GM15510 (cell line): ENCODE results near the gene ACAP2.

Source experiments
- POLR2A ChIP-seq: IDR thresholded peaks from 3 replicates; pipeline ENCODE4 v1.6.1; 2011; ENCODE audit warnings: borderline replicate concordance; ENCODE audit not compliant: insufficient read length; ENCODE audit errors: extremely low read depth

Gene ACAP2

GRCh38 chr3:195407531-195408409 lies 35.0 kb downstream of the ACAP2 start:
- no peak for TF ChIP-seq POLR2A

DNA sequence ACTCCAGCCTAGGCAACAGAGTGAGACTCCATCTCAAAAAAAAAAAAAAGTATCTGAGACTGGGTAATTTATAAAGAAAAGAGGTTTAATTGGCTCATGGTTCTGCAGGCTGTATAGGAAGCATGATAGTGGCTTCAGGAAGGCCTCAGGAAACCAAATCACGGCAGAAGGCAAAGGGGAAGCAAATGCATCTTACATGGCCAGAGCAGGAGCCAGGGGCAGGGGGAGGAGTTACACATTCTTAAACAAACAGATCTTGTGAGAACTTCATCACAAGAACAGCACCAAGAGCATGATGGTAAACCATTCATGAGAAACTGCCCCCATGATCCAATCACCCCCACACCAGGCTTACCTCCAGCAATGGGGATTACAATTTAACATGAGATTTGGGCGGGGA lies 37.2 kb downstream of the ACAP2 start:
- no peak for TF ChIP-seq POLR2A

DNA sequence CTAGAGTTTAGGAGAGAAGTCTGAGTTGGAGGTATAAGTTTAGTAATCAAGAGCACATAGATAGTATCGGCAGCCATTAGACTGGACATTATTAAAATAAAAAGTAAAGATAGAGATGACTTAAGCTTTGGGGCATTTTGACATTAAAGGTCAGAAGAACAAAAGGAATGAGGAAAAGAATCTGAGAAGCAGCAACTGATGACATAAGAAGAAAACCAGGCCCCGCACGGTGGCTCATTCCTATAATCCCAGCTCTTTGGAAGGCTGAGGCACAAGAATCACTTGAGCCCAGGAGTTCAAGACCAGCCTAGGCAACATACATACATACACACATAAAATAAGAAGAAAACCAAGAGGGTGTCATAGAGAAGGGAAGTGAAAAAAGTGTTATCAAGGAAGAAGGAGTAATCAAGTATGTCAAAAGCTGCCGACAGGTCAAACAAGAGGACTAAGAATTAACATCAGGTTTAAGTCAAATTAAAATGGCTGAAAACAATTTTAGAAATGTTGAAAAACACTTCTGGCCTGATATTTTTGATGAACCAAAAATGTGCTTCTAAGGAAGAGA lies 38.9 kb downstream of the ACAP2 start:
- TF ChIP-seq POLR2A: no peak

DNA sequence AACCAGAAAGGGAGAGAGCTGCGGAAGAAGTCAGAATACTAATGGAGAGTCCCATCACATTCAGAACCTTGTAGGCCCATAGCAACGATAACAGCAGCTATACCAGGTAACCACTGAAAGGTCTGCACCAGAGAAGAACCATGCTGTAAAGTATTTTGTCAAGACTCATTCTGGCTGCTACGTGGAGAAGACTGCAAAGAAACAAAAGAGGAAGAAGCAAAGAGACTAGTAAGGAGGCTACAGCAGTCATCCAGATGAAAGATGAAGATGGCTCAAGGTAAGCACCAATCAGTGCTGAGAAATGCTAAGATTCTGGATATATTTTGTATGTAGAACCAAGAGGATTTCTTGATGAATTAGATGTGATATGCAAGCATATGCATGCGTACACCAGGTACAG lies 39.6 kb downstream of the ACAP2 start:
- no peak for TF ChIP-seq POLR2A

DNA sequence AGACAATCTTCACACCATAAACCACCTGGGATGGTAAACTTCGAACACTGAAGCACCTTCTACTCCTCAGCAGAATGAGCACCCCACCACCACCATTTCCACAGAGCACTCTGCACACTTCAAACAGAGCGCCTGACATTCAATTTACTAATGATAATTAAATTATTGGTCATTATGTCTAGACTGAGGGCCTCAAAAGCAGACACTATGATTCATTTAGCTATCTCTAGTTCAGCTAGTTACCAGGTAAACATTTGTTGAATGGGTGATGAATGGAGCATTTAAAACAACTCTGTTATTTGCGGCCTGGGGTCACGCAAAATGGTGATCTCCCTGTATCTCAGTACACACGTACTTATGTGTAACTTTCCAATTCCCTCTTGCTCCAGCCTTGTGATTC lies 40.9 kb downstream of the ACAP2 start:
- TF ChIP-seq POLR2A: no peak

GRCh38 chr3:195397524-195397923 lies 45.3 kb downstream of the ACAP2 start:
- TF ChIP-seq POLR2A: no peak

DNA sequence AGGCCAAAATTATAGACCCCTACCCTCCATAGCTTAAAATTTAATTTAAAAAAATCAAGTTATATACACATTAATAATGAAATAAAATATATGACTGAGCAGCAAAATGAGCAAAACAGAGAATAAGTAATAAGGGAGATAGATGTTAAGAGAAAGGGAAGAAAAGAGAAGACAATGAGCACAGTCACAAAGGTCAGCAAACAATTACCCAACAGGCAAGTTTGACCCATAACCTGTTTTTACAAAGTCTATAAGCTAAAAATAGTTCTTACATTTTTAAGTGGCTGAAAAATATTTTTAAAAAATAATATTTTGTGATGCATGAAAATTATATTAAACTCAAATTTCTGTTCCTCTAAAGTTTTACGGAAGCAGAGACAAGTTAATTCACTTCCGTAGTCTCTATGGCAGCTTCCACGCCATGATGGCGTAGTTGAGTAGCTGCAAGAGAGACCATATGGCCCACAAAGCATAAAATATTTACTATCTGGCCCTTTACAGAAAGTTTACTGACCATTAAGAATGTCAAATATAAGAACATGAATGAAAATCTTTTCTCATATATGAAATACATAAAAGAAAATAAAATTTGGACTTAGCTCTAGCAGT lies 47.5 kb downstream of the ACAP2 start:
- TF ChIP-seq POLR2A: no peak

GRCh38 chr3:195394700-195395099 lies 48.1 kb downstream of the ACAP2 start:
- TF ChIP-seq POLR2A: no peak

- no peak for TF ChIP-seq POLR2A
These were observed 48.8 kb downstream of the ACAP2 start for GRCh38 chr3:195394024-195394423.

DNA sequence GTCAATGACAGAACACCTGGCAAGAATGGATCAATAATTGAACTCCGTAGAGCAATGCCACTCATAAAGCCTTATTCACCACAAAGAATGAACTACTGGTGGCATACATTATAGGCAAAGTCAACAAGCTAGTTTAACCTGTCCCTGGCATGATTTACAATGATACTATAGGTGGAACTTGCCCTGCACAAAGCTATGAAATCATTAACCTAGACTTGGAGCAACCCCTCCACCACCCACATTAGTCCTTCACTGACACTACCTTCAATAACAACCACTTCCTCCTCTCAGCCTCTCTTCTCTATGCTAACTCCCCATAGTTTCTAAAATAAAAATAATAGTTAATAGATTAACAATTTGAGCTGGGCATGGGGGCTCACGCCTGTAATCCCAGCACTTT lies 54.4 kb downstream of the ACAP2 start:
- TF ChIP-seq POLR2A: no peak

DNA sequence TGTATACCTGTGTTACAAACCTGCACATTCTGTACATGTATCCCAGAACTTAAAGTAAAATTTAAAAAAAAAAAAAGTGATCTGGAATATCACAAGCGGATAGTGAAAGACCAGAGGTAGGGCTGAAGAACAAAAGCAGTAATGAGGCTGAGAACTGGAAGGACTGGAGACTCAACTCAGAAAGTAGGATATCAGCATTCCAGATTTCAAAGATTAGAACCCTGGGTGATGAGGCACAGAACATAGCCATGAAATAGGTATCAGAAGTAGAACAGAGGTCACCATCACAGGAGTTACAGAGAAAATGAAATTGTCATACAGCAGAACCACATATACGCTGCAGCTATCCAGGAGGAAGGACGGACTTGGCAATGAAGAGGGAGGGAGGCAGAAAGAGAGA lies 56.1 kb downstream of the ACAP2 start:
- no peak for TF ChIP-seq POLR2A

GRCh38 chr3:195385526-195385925 lies 57.3 kb downstream of the ACAP2 start:
- no peak for TF ChIP-seq POLR2A

- TF ChIP-seq POLR2A: no peak
These were observed 57.9 kb downstream of the ACAP2 start for GRCh38 chr3:195384952-195385351.

DNA sequence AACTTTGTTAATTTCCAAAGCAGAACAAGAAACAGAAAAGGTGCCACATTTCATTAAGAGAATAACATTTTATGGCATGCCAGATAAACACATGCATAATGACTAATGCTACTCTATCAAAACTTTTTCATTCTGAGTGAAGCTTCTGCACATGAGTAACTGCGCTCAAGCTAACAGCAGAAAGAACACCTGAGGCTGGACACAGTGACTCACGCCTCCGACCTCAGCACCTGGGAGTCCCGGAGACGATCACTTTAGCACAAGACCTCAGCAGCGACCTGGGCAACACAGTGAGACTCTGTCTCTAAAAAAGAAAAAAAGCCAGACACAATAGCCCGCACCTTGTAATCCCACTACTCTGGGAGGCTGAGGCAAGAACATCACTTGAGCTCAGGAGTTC lies 70.6 kb downstream of the ACAP2 start:
- TF ChIP-seq POLR2A: no peak

- no peak for TF ChIP-seq POLR2A
These were observed 76.5 kb downstream of the ACAP2 start for GRCh38 chr3:195366200-195366925.
